ENCODE measurements around the gene BEGAIN. TPM values are rescaled to one million over a fixed set of nuclear protein-coding genes. Genes with fewer than 3 reads are reported as not detected.

Gene BEGAIN
- total and polyA plus RNA-seq, 9 of the 15 experiments (the other 6 are each of a cell fraction or from before 2014, with no cell fraction given), result 0.07 to 0.68 (median 0.55) TPM; not detected in 3

- TF ChIP-seq RNF219 (CRISPR knock-in tag; IDR thresholded peaks at IDR 0.05) (no peak), IFI16 (CRISPR knock-in tag; IDR thresholded peaks at IDR 0.05) (no peak), CTCF (IDR thresholded peaks at IDR 0.05 in 2 of 3, conservative IDR thresholded peaks at IDR 0.05 in 1 of 3; ENCODE audit: insufficient read depth in 2 of 3, low read depth in 1 of 3, low read length in 3 of 3) (peak; percentile 74 to 78 (median 74)), ZNF518B (CRISPR knock-in tag; IDR thresholded peaks at IDR 0.05) (no peak), ZNF232 (CRISPR knock-in tag; IDR thresholded peaks at IDR 0.05) (no peak), PHB2 (IDR thresholded peaks at IDR 0.05; ENCODE audit: low read depth) (no peak), AFF4 (CRISPR knock-in tag; IDR thresholded peaks at IDR 0.05) (no peak), ZFP36 (IDR thresholded peaks at IDR 0.05; ENCODE audit: low read depth, low read length, partially characterized antibody) (no peak), USF2 (CRISPR knock-in tag; IDR thresholded peaks at IDR 0.05) (no peak), GATA2 (CRISPR knock-in tag; IDR thresholded peaks at IDR 0.05) (no peak), SREBF1 (IDR thresholded peaks at IDR 0.05; ENCODE audit: borderline replicate concordance, low read depth, low read length) (no peak), SMAD3 (CRISPR knock-in tag; conservative IDR thresholded peaks at IDR 0.05) (no peak), ESRRA (IDR thresholded peaks at IDR 0.05; ENCODE audit: borderline replicate concordance, low read depth) (0 out of 2 replicates have a peak, but pooled peaks have one; percentile 16), NRF1 (conservative IDR thresholded peaks at IDR 0.05 in 1 of 2, IDR thresholded peaks at IDR 0.05 in 1 of 2) (peak; percentile 20 to 52; a peak in 3 of 4 replicates), HCFC1 (IDR thresholded peaks at IDR 0.05; ENCODE audit: low read depth, low read length) (no peak), PRPF4 (IDR thresholded peaks at IDR 0.05; ENCODE audit: insufficient read depth, low read depth, low read length, poor library complexity, severe bottlenecking) (no peak)
Measured at GRCh38 chr14:100524933-100525243, 62.3 kb downstream of the BEGAIN start (continued).

All from K562 (cell line).